MCF 10A (cell line): ENCODE data around the gene LRRC58. TPM values are rescaled to one million over a fixed set of nuclear protein-coding genes. Genes with fewer than 3 reads are reported as not detected.

Experiments
- Bru-seq: library from RNA; stranded (reverse); fragments of 400-500 nt; gene quantifications from one replicate; lab custom pipeline; 2021; lab: Mats Ljungman, UMichigan
- BruChase-seq, 2 experiments: library from RNA; stranded (reverse); fragments of 400-500 nt; gene quantifications; one replicate each; lab custom pipeline; 2021; lab: Mats Ljungman, UMichigan
- BruUV-seq: library from RNA; stranded (reverse); fragments of 400-500 nt; replicated peaks from 2 replicates; lab custom pipeline; 2021; lab: Mats Ljungman, UMichigan
- CTCF ChIA-PET: fragments of 300-600 bp; sonication (Branson Sonifier 250); formaldehyde crosslinking; extraction: SDS; loops from one replicate; lab custom pipeline; 2021; ENCODE audit warnings: antibody characterized with exemption, inconsistent platforms; lab: Yijun Ruan, JAX
- POLR2A ChIA-PET: fragments of 300-600, 350-650 bp; sonication (Branson Sonifier 250); formaldehyde crosslinking; extraction: SDS; loops from one replicate; lab custom pipeline; 2020; ENCODE audit warnings: antibody characterized with exemption, inconsistent platforms; lab: Yijun Ruan, JAX
- DNase-seq: peaks from one replicate; pipeline ENCODE4 v3.0.0-alpha.2; 2018; ENCODE audit not compliant: unreplicated experiment
- H3K27ac Mint-ChIP-seq: one replicate; pipeline ENCODE4 v1.8.0; 2022; ENCODE audit warnings: mild to moderate bottlenecking, low read depth, mixed read lengths; ENCODE audit not compliant: unreplicated experiment
- H3K27me3 Mint-ChIP-seq: one replicate; pipeline ENCODE4 v1.8.0; 2022; ENCODE audit warnings: mixed read lengths; ENCODE audit not compliant: insufficient read depth, unreplicated experiment
- H3K36me3 Mint-ChIP-seq: one replicate; pipeline ENCODE4 v1.8.0; 2022; ENCODE audit warnings: mild to moderate bottlenecking, moderate library complexity, mixed read lengths; ENCODE audit not compliant: insufficient read depth, unreplicated experiment
- H3K4me1 Mint-ChIP-seq: one replicate; pipeline ENCODE4 v1.8.0; 2022; ENCODE audit warnings: mixed read lengths; ENCODE audit not compliant: insufficient read depth, unreplicated experiment
- H3K4me3 Mint-ChIP-seq: one replicate; pipeline ENCODE4 v1.8.0; 2022; ENCODE audit warnings: mild to moderate bottlenecking, moderate library complexity, mixed read lengths; ENCODE audit not compliant: unreplicated experiment
- H3K9me3 Mint-ChIP-seq: one replicate; pipeline ENCODE4 v1.8.0; 2022; ENCODE audit warnings: mixed read lengths; ENCODE audit not compliant: unreplicated experiment
- CTCF ChIP-seq: fragments of 200-600 bp; IDR thresholded peaks from one replicate; pipeline ENCODE4 v1.8.0; 2022; ENCODE audit warnings: antibody characterized with exemption, mild to moderate bottlenecking; ENCODE audit not compliant: unreplicated experiment
- intact Hi-C: fragments of 100-400 bp; cut with micrococcal nuclease; formaldehyde crosslinking; loops from 2 replicates; pipeline ENCODE4 v1.14.1; 2022
- long read RNA-seq: library from polyadenylated mRNA; stranded (forward); transcript quantifications from one replicate; pipeline ENCODE4 v2.0.0, GENCODE V29; 2022
- total RNA-seq: library from RNA; stranded (reverse); gene quantifications from 2 replicates; pipeline ENCODE4 v1.2.3, GENCODE V29; 2022

The LRRC58 gene
- total RNA-seq = 25.8 and 28.8 TPM in 2 replicates
- Bru-seq, nascent RNA = percentile 91 among the genes with signal in this experiment
- percentile 98 among the genes with signal in this experiment for BruChase-seq, experiment 1, labeled RNA remaining after a 6-hour chase
- BruChase-seq, experiment 2, labeled RNA remaining after a 2-hour chase = percentile 94 among the genes with signal in this experiment
- long read RNA-seq, full-length matches to known transcripts = 16 of 28 reads
- long read RNA-seq, partial matches to known transcripts = 0 of 28 reads
- long read RNA-seq, other reads (novel, unspliced or antisense) = 12 of 28 reads

DNA sequence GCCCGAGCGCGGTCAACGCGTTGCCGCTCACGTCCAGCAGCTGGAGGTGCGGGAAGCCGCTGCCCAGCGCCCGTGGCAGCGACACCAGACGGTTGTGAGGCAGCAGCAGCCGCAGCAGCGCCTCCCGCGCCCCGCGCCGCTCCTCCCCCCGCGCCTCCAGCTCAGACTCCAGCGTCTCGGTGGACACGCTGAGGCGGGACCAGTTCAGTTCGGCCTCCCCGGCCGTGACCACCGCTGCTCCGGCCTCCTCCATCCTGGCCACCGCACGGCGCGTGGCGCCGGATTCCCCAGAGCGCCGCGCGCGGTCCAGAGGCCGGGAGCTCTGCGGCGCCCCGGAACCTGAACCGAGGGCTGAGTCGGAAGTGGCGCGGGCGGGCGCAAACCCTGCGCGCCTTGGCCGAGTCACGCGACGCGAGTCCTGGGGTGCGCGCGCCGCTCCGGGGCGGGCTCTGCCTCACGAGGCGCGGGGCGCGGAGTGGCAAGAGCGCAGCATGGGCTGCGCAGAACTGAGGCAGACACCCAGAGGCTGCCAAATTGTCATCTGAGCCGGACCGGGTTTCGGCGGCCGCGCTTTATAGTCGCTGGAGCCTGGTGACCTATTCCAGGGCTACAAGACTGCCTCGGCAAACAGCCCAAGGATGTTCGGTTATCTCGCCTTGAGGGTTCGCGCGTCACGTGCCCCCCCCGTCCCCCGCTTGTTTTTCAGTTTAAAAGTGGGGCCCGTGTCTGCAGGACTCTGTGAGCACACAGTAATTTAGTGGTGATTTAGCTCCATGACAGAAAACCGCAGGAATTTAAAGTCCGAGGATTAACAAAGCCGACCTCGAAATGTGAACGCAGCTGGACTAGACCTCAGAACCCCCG, at the start of gene LRRC58:
LRRC58 (minus strand) TSS at position 364 of the 864 bp plus-strand sequence; CDS start at position 253, 111 bp downstream.
- peak; percentile 8 for TF ChIP-seq CTCF
- peak within 1 kb of the TSS; percentile 77 for H3K4me3 Mint-ChIP-seq
- peaks cover 25% of the 10 kb centered on the region for H3K36me3 Mint-ChIP-seq
- peak within 1 kb of the TSS; percentile 83 for H3K27ac Mint-ChIP-seq
- no peaks in the 10 kb centered on the region for H3K9me3 Mint-ChIP-seq
- DNase-seq = peak; percentile 95
- ChIA-PET CTCF (interaction anchor here (0.6 to 6.1 kb wide), 16 partner anchors 10 to 777 kb away, joined by 3 to 63 read pairs (median 4); no protein-coding TSS in a partner anchor), POLR2A (interaction anchor here (0.6 to 4.3 kb wide), 43 partner anchors 9 to 1400 kb away, joined by 3 to 76 read pairs (median 4); partner anchors contain the start of genes GOLGB1, GSK3B, GTF2E1 and NDUFB4)
- no peaks in the 10 kb centered on the region for H3K27me3 Mint-ChIP-seq
- BruUV-seq = TSS peak; percentile 87
- H3K4me1 Mint-ChIP-seq = peaks cover 34% of the 10 kb centered on the region
- intact Hi-C loops = loop anchor here (1.0 to 10.0 kb wide), 5 partner anchors 68 to 394 kb away; partner anchors contain the start of genes GSK3B, GTF2E1 and RABL3

DNA sequence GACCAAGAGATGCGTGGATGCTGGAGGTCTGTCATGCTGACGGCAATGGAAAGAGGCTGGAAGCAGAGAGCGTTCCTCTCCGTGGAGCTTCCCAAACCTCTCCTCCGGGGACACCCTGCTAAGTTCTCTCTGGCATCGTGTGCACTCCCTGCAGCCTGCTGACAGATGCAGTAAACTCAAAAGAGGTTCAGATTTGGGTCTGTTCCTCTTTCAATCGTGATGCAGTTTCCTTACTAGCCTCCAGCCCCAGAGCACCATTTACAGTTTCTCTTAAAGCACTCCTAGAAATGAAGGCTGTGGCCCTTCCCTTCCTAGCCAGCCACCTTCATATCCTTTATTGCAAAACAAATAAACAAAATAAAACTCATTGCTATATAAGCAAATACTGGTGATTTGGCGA, 47.3 kb upstream of the LRRC58 start:
- Mint-ChIP-seq H3K36me3 (peaks cover 38% of the 10 kb centered on the region), H3K27ac (no peak overlapping the region), H3K27me3 (no peaks in the 10 kb centered on the region), H3K4me1 (no peaks in the 10 kb centered on the region), H3K4me3 (no peak overlapping the region), H3K9me3 (no peaks in the 10 kb centered on the region)
- TF ChIP-seq CTCF = no peak
- no TSS peak for BruUV-seq
- intact Hi-C loops = no loop called here
- ChIA-PET CTCF (interaction anchor here (0.6 to 1.8 kb wide), 4 partner anchors 21 to 196 kb away, joined by 3 to 10 read pairs (median 4); no protein-coding TSS in a partner anchor), POLR2A (no interaction called here)
- DNase-seq = no peak

DNA sequence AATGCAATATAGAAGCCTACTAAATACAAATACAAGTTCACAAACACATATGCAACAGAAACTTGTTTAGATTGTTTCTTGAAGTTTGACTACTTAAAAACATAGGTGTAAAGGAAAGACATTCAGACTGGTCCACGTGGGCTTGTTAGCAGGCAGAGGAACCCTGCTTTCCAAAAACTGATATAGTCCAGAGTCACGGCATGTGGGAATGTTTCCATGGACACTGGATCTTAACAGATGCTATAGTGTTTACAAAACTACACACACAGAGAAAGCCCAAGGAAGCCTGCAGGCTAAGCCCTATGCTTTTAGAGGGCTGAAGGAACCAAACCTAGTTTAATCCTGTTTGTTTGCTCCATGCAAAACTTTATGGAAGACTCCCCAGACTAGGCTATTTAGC, 45.2 kb upstream of the LRRC58 start:
- ChIA-PET CTCF (no interaction called here), POLR2A (no interaction called here)
- H3K4me1 Mint-ChIP-seq = no peaks in the 10 kb centered on the region
- H3K27me3 Mint-ChIP-seq = no peaks in the 10 kb centered on the region
- intact Hi-C loops = no loop called here
- no peak overlapping the region for H3K27ac Mint-ChIP-seq
- H3K9me3 Mint-ChIP-seq = no peaks in the 10 kb centered on the region
- no peak overlapping the region for H3K4me3 Mint-ChIP-seq
- no TSS peak for BruUV-seq
- peaks cover 21% of the 10 kb centered on the region for H3K36me3 Mint-ChIP-seq
- no peak for DNase-seq
- TF ChIP-seq CTCF = no peak

- no TSS peak for BruUV-seq
- CTCF ChIA-PET = no interaction called here
- no peak for DNase-seq
- H3K27ac Mint-ChIP-seq = no peak overlapping the region
- H3K36me3 Mint-ChIP-seq = peaks cover 19% of the 10 kb centered on the region
- H3K4me1 Mint-ChIP-seq = no peaks in the 10 kb centered on the region
- no peaks in the 10 kb centered on the region for H3K27me3 Mint-ChIP-seq
- POLR2A ChIA-PET = no interaction called here
- H3K9me3 Mint-ChIP-seq = no peaks in the 10 kb centered on the region
- no peak for TF ChIP-seq CTCF
- intact Hi-C loops = no loop called here
- H3K4me3 Mint-ChIP-seq = no peak overlapping the region
These were observed 44.6 kb upstream of the LRRC58 start for GRCh38 chr3:120393761-120394160.
